CD4-positive, alpha-beta T cell treated with Interleukin-15 for 4 hours (primary cell): ENCODE measurements around the gene R3HDM2.
A peak's percentile ranks its signal among the peaks of the same experiment; 100 is the strongest.

Experiments used
- DNase-seq: peaks from one replicate; pipeline ENCODE4 v3.0.0-alpha.2; 2020; ENCODE audit warnings: low spot score

Gene R3HDM2

DNA sequence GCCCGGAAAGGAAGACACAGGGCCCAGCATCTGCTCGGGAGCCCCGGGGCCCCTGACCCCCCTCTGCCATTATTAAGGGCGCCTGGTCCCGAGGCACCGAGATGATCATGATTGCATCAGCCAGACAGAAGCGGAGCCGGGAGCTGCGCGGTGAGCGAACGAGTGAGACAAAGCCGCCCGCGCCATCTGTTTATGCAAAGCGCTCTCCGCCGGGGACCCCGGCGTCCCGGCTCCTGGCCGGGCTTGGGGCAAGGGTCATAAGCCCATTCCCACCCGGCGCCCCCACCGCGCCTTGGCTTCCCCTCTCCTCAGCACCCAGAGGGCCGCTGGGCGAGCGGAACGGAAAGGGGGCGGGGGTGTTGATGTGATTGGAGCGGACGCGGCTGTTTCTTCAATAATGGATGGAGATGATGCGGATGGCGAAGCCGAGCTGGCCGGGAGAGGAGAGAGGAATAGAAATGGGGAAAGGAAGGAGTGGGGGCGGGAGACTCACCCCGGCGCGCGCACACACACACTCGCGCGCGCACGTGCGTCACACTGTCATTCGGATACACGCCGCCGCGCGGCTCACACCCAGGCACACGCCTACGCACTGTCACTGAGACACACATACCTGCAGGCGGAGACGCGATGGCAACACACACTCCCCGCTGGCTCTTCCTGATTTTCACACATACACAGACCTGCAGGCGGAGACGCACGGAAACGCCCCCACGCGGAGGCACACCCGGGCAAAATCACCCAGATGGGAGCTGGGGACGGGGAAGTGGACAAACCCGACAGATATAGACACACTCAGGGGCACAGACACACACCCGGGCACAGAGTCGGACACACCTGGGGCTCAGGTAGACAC is 190.5 kb downstream of the R3HDM2 start:
- peak; percentile 74 for DNase-seq

DNA sequence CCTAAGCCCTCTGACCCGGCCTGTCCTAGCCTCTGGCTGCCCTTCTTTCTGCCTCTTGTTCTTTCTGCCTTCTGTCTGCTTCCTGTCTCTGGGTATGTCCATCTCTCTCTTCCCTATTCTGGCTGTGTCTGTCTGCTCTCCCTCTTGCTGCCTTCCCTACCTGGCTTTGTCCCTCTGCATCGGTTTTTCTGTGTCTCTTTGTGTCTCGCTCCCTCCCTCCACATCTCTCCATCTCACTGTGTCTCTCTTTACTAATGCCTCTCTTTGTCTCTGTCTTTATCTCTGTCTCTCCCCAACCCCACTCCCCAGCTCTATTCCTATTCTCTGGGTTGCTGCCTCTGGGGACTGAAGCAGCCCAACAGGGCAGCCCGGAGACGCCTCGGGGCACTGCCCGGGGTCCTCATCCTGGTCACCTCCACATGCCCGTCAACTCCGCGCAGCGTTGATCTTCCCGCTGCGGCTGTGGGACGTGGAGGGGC is 191.2 kb downstream of the R3HDM2 start:
- DNase-seq, result no peak

DNA sequence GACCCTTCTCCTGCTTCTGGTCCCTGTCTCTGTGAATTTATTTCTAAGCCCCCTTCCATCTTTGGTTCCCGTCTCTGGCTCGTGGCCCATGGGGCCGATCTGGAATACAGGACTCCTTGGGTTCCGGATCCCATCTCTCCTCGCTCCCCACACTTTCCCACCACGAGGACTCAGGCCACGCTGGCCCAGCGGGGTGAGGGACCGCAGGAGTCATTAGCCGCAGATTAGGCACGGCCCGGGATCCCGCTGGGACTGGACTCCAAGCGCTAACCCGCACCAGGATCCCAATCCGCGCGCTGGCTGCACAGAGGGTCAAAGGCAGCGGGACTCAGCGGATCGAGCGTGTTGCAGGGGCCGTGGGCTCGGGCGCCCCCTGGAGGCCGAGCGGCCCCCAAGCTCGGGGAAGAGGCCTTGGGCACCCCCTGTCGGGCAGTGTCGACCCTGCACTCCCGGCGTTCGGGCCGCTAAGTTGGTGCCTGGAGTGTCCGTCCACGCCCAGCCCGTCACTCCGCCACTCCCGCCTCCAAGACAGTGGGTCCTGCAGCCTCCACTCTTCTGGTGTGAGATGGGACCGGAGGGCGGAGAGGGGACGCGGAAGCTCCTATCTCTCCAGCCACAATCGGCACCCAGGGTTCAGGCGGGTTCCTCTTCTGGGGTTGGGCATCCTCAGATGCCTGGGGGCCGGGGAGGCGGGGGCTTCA is 191.8 kb downstream of the R3HDM2 start:
- peak; percentile 84 for DNase-seq

DNA sequence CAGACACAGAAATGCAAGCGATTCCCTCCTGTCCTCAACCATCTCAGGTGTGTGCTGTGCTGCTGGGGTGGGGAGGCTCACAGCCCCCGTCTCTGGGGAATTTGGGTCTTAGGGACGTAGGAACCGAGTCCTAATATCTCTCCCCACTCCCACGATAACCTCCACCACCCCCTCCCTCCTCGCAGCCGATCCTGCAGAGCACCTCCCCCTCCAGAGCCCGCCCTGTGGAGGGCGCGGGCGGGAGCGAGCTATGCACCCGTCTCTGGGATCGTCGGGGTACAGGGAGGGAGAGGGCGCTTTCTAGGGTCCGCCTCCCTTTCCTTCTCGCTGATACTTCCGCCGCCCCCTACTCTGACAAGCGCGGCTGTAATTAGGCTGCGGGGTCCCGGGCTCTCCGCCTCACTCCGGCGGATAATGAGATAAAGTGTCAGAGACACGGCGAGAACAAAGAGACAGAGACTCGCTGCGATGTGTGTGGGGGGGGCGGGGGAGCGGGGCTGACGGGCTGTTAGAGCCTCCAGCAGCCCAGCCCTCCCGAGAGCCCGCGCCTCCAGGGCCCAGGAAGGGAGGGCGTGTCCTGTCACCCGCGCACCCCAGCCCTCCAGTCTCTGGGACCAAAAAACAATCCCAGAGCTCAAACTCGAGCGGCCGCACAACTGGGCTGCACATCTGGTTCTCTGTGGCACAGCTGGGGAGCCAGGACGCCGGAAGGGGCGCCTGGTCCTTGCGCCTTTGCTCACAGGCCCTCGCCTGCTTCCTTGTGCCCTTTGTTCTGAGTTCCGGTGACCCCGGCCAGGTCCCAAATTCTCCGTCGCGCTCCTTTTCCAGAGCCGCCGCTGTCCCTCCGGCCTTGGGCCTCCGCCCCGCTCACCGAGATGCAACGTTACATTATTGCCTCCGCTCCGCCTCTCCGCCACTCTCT is 192.7 kb downstream of the R3HDM2 start:
- no peak for DNase-seq

DNA sequence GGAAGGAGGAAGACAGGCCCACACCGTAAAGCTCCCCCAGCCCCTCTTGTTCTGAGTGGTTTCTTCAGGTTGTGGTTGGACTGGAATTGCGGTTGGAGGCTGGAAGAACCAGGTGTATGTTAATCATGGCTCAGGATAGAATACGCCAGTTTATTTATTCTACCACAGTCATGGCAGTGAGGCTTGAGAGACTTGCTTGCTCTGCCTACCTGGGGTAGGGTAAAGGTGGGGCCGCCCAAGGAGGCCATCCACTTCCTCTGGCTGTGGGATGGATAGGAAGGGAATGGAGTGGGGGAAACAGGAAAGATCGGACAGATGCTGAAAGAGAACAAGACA is 193.3 kb downstream of the R3HDM2 start:
- no peak for DNase-seq

DNA sequence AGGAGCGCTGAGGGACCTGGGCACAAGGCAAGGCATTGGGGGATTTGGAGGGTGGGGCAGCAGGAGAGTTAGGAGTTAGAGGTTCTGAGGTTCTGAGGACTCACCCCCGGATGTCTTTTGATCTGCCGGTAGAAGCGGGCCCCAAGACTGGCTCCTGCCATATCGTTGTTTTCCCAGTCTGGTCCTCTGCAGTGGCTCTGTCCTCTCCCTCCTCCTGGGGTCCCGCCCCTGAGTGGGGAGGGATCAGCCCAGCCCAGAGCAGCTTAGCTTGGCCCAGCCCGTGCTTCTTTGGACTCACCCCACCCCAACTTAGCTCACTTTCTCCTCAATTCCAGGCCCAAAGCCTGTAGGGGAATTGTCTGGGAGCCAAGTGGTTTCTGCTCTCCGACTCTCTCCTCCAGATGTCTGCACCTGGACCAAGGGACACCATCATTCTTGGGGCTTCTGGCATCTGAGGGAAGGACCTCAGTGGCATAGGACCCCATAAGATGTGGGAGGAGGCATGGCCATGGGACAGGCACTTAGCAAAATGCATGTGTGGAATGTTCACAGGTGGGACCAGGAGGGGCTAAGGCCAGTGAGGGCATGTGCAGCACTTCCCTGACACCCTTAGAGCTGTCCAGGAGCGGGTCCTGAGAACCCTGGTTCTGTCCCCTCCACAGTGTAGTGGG is 193.8 kb downstream of the R3HDM2 start:
- no peak for DNase-seq

DNA sequence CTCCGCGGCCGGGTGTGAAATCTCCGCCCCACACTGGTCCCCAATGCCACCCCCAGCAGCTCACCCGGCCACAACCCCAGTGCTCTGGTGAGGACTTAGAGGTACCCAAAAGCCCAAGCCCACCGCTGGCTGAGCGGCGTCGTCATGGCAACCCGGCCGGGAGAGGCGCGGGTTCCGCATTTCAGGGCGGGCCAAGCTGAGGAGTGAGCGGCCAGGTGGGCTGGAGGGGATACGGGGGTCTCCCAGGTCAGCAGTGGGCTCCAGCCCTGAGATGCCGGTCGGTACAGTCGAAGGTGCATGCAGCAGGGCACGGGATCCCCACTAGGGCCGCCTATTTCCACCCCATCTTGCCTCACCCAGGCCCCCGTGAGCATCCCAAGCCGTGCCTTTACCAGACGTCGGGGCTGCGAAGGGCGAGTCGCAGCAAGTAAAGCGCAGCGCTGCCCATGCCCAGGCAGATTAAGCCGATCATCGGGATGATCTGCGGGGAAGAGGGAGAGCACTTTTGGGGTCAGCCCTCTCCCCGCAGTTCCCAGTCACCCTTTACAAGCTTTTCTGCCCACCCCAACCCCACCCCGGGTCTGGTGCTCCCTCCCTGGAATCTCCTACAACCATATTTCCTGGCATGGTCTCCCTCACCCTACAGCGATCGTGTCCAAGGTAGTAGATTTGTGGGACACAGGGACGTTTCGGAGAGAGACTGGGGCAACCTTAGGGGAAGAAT is 194.5 kb downstream of the R3HDM2 start:
- DNase-seq, result no peak

DNA sequence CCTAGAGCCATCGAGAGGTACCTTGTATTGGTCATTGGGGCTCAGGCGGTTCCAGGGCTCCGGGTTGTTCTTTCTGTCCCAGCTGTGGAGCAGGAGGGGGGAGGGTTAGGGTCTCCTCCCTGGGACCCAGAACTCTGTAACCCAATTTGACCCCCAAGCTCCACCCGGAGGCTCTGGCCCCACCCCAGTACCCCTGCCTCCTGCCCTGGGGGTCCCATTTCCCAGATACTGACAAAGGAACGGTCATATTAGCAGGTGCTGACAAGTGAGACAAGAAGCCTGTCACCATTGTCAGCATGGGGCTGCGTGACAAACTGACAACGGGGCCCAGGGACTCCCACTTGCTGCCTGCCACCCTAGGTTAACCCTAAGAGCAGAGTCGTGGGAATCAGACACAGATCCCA is 195.1 kb downstream of the R3HDM2 start:
- DNase-seq, result no peak

DNA sequence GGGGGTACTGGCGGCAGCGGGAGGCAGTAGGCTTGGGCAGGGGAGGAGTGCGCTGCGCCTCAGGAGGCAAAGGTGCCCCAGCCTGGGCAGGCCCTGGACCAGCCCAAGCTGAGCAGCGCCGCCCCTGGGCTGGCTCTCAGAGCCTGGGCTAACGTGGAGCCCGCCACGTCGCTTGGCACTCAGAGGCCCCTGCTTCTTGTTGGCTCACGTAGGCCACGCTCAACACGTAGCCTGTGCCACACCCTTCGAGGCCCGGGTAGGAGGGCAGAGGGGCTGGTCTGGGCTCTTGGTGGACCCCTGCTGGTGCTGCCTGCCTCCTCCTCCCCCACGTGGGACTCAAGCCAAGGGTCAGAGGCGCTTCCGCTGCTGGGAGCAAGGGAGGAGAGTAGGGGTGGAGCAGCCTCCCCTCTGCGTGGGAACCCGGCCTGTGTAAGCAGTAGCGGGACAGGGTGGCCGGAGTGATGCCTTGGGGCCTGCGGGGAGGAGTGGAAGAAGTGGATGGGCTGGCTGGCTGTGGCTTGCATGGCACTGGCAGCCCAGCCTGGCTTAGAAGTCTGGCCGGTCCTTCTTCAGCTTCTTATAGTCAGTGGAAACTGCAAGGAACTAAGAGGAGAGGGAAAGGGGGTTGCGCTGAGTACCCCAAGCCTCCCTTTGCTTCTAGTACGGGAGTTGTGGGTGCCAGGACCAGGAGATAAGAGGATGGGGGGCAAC is 195.7 kb downstream of the R3HDM2 start:
- no peak for DNase-seq

DNA sequence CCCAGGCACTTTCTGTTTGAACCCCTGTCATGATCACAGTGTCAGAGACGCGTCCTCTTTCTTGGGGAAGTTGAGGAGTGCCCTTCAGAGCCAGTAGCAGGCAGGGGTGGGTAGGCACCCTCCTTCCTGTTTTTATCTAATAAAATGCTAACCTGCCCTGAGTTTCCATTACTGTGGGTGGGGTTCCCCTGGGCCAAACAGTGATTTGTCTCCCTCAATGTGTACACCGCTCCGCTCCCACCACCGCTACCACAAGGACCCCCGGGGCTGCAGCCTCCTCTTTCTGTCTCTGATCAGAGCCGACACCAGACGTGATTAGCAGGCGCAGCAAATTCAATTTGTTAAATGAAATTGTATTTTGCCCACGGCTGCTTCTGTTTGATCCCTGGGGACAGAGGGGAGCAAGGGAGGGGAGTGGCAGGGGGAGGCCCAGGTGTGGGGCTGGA is 196.2 kb downstream of the R3HDM2 start:
- no peak for DNase-seq

DNA sequence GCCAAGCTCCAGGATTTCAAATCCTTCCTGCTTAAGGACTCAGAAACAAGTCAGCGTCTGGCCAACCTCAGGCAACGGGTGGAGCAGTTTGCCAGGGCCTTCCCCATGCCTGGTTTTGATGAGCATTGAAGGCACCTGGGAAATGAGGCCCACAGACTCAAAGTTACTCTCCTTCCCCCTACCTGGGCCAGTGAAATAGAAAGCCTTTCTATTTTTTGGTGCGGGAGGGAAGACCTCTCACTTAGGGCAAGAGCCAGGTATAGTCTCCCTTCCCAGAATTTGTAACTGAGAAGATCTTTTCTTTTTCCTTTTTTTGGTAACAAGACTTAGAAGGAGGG is 196.6 kb downstream of the R3HDM2 start:
- DNase-seq, result no peak

DNA sequence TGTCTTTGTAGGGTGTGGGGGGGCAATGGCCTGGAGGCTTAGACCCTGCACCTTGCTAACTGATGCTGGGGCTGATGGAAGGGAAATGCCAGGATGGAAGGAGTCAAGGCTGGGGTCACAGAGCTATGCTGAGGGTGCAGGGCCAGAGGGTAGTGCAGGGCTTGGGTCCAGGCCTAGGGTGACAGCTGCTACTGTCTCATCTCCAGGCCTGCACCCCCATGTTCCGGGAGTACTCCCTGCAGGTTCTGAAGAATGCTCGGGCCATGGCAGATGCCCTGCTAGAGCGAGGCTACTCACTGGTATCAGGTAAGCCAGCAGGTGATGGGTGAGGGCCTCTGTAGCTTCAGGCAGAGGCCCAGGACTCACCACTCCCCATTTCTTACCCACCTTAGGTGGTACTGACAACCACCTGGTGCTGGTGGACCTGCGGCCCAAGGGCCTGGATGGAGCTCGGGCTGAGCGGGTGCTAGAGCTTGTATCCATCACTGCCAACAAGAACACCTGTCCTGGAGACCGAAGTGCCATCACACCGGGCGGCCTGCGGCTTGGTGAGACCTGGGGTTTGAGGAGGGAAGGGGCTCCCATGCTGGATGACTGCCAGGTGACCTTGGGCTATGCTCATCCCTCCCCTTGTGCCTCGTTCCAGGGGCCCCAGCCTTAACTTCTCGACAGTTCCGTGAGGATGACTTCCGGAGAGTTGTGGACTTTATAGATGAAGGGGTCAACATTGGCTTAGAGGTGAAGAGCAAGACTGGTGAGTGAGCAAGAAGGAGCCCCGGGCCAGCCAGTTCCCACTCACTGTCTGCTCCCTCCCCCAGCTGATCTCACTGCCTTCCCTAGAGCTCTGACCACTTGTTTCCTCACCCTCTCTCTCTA is 197.2 kb downstream of the R3HDM2 start:
- DNase-seq, result no peak

DNA sequence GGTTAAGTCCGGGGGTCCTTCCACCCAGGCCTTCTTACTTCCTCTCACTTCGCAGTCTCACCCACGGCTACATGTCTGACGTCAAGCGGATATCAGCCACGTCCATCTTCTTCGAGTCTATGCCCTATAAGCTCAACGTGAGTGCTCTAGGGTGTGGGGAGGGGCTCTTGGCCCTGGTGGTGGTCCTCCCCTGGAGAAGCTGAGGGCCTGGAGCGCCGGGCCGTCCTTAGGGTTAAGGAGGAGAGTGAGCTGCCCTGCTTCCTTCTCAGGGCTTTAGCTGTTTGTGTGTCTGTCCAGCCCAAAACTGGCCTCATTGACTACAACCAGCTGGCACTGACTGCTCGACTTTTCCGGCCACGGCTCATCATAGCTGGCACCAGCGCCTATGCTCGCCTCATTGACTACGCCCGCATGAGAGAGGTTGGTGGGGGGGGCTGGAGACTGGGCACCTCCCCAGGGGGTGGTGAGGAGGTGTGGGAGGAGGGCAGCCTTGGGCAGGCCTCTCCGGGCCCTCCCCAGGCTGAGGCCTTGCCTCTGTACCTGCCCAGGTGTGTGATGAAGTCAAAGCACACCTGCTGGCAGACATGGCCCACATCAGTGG is 198.6 kb downstream of the R3HDM2 start:
- no peak for DNase-seq

DNA sequence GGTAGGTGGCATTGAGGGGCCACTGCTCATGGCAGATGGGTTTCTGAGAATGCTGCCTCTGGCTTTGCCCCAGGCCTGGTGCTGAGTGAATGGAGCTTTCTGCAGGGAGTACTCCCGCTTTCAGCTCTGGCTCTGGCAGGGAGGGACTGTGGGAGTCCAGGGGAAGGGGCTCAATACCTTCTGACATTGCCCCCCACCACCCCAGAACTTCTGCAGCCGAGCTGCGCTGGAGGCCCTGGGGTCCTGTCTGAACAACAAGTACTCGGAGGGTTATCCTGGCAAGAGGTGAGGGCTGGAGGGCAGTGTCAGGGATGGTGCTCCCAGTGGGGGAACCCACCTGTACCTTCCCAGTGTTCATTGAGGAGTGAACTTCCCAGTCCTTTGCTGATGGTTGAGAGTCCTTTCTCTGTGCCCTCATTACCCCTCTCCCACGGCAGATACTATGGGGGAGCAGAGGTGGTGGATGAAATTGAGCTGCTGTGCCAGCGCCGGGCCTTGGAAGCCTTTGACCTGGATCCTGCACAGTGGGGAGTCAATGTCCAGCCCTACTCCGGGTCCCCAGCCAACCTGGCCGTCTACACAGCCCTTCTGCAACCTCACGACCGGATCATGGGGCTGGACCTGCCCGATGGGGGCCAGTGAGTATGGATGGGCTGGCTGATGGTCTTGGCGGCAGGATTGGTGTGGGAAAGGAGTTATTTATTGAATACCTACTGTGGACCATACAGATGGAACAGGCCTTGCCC is 199.4 kb downstream of the R3HDM2 start:
- no peak for DNase-seq

DNA sequence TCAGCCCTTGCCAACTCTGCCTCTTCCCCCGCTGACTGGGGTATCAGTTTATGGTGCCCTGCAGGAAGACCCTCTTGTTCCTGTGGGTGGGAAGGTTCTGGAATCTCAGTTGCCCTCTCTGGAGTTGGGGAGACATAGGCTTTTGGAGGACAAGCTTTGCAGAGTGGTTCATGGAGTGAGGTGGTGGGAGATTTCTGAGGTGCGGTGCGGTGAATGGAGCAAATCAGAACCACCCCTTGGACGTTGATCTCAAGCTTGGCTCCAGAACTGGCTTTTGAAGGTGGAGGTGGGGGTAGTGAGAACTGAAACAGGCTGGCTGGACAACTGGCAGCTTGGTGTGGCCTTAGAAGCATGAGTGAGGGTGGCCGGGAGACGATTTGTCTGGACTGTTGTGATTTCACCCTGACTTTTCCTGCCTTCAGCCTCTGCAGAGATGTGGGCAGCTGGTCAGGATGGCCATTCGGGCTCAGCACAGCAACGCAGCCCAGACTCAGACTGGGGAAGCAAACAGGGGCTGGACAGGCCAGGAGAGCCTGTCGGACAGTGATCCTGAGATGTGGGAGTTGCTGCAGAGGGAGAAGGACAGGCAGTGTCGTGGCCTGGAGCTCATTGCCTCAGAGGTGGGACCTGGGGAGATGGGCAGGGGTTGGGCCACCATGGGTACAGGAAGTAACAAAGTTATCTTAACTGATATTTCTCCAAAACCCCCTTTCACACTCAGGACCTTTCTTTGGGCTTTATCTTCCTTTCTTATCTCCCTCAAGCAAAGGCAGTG is 200.3 kb downstream of the R3HDM2 start:
- no peak for DNase-seq

DNA sequence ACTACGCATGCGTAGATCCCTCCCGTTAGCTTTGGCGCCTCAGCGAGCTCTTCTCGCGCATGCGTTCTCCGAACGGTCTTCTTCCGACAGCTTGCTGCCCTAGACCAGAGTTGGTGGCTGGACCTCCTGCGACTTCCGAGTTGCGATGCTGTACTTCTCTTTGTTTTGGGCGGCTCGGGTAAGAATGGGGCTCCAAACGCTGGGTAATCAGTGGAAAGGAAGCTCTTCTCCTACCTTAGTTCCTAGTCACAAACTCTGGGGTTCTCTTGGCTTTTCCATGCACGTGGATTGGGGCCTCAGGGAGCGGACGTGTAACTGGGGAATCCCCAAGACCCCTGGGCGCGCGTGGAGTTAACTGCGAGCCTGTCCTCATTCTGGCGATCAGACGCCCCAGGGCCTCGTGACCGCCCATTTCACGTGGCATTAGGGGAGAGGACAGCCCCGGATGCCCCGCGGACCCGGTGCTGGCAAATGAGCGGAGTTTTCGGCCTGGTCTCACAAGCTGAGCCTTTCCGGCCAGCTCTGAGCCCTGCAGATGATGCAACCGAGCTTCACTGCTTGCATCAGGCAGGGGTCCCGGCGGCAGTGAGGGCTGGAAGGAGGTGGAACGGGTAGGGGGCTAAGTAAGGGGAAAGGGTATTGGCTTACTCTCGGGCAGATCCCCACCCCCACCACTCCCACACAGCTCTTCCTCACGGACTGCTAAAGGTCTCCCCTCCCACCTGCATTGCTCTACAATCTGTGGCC is 201.0 kb downstream of the R3HDM2 start, which contains the start of gene SHMT2:
Gene SHMT2 (plus strand): TSS at position 78 of the 747 bp plus-strand sequence. CDS start 68 bp downstream, at position 146.
- peak; percentile 94 for DNase-seq
